Gastroesophageal sphincter (tissue), 4 donors: Measurements from ENCODE around the gene PSD2. TPM values are rescaled to one million over a fixed set of nuclear protein-coding genes. Genes with fewer than 3 reads are reported as not detected.

Experiments used
- ATAC-seq: fragments of 150-250 bp; one replicate; pipeline ENCODE4 v1.9.1; 2016; ENCODE audit warnings: mild to moderate bottlenecking, moderate library complexity
- H3K27ac ChIP-seq, 4 donors: fragments of 200-600 bp; sonication (generic) in 3 of 4; 1 replicate in 3 of 4; 2 replicates in 1 of 4; pipeline ENCODE4 v1.5.1; 2016 to 2019
- H3K27me3 ChIP-seq: fragments of 200-600 bp; sonication (generic); one replicate; pipeline ENCODE4 v1.5.1; 2019
- H3K36me3 ChIP-seq, 2 donors: fragments of 200-600 bp; sonication (generic); one replicate each; pipeline ENCODE4 v1.5.1; 2019; ENCODE audit warnings: control low read depth in 1 of 2
- H3K4me1 ChIP-seq, 3 donors: fragments of 200-600 bp; sonication (generic); 1 replicate in 2 of 3; 2 replicates in 1 of 3; pipeline ENCODE4 v1.5.1; 2016 to 2019; ENCODE audit warnings: control low read depth in 2 of 3
- H3K4me3 ChIP-seq, 2 donors: fragments of 200-600 bp; sonication (generic); one replicate each; pipeline ENCODE4 v1.5.1; 2019; ENCODE audit warnings: mild to moderate bottlenecking in 1 of 2, moderate library complexity in 1 of 2
- H3K9me3 ChIP-seq, 3 donors: fragments of 200-600 bp; sonication (generic); one replicate each; pipeline ENCODE4 v1.5.1; 2017 to 2019; ENCODE audit warnings: control low read depth in 2 of 3
- EP300 ChIP-seq: sonication (generic); formaldehyde crosslinking; IDR thresholded peaks from one replicate; pipeline ENCODE4 v1.6.1; 2017; ENCODE audit warnings: antibody characterized with exemption, mild to moderate bottlenecking
- POLR2A ChIP-seq, 2 donors: fragments of 450-650 bp; IDR thresholded peaks; one replicate each; pipeline ENCODE4 v1.6.1; 2017; ENCODE audit warnings: antibody characterized with exemption in 2 of 2, mild to moderate bottlenecking in 2 of 2, moderate library complexity in 1 of 2
- POLR2AphosphoS5 ChIP-seq: sonication (generic); formaldehyde crosslinking; IDR thresholded peaks from one replicate; pipeline ENCODE4 v1.6.1; 2017; ENCODE audit warnings: antibody characterized with exemption
- WGBS, 2 donors: methylation state at CpG; one replicate each; pipeline ENCODE4 v1.1.5; 2018; ENCODE audit warnings: low coverage in 1 of 2; 5-methylcytosine and 5-hydroxymethylcytosine counted together
- total RNA-seq, 4 donors: library from RNA; depleted of rRNA; stranded (reverse); fragments of >200 nt; gene quantifications; one replicate each; pipeline ENCODE4 v1.1.0, GENCODE V29; 2016
- TF ChIP-seq, protein P1 (sequence below), 4 experiments: fragments of 200-600 bp in 2 of 4; fragments of 450-650 bp in 2 of 4; sonication (generic) in 1 of 4; IDR thresholded peaks; one replicate each; pipeline ENCODE4 v1.5.1; 2017 to 2019; ENCODE audit warnings: antibody characterized with exemption in 4 of 4, mild to moderate bottlenecking in 2 of 4, moderate library complexity in 2 of 4

Gene PSD2
- total RNA-seq, 4 donors from 2014 or later, result 0.13 to 0.16 TPM; not detected in 2

DNA sequence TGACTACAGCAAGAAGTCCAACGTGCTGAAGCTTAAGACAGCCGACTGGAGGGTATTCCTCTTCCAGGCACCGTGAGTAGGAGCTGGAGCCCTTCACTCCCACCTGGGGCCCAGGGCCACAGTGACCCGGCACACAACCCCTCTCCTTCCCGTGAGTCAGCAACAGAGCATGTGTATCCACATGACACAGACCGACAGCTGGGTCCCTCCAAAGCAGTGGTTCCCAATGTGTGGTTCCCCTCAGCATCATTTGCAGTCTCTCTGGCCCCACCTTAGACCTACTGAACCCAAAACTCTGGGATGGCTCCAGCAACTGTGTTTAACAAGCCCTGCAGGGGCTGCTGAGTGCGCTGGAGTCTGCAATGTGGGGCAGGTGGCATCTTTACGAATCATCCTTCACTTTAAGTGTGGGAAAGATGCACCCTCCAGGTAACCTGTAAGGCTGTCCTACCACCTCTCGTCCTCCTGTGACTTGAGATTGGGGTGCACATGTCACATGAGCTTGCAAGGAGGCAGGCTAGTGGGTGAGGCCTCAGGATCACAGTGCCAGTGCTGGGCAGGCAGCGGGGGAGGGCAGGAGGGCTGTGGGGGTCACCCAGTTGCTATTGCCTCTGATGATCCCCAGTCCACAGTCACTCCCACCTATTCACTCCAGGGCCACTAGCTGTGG is 42.2 kb downstream of the PSD2 start:
- WGBS, 2 donors, result 86 to 100% methylated on average over 1 to 4 of the region's 10 CpGs

DNA sequence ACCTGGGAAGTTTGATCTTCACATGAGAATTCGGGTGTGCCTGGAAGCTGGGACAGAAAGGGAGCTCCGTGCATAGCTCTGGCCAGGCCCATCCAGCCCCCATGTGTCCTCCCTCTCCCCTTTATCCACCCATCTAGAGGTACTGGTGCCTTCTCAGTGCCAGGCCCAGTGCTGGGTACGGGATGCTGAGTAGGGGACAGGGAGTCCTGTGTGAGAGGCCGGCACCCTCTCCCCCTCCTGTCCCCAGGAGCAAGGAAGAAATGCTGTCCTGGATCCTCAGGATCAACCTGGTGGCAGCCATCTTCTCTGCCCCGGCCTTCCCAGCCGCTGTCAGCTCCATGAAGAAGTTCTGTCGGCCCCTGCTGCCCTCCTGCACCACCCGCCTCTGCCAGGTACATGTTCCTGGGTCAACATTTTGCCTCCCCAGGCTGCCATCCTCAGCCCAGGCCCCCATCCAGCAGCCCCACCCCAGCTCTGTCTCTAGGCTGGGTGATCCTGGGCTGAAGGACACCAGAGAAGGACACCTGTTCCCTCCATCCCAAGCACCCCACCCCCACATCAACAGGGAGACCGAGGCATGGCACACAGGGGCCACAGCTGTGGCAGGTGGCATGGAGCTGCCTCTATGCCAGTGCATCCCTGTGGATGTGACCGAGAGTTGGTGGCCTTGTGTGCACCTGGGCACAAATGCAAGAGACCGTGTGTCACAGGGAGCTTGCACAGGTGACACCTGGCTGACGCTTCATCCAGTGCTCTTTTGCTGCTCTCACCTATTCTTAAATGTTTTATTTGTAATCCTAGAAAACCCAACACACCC is 43.0 kb downstream of the PSD2 start:
- WGBS, 2 donors, result 82 to 87% methylated on average over 4 to 6 of the region's 12 CpGs
- ATAC-seq, result no peak
- peaks cover 25% of the 10 kb centered on the region for H3K27me3 ChIP-seq
- no peaks in the 10 kb centered on the region for H3K9me3 ChIP-seq
- H3K27ac ChIP-seq, result no peak overlapping the region
- no peaks in the 10 kb centered on the region for H3K4me1 ChIP-seq
- TF ChIP-seq EP300 (no peak), POLR2AphosphoS5 (no peak), POLR2A (IDR thresholded peaks at IDR 0.05) (no peak)
- TF ChIP-seq, protein P1, sequence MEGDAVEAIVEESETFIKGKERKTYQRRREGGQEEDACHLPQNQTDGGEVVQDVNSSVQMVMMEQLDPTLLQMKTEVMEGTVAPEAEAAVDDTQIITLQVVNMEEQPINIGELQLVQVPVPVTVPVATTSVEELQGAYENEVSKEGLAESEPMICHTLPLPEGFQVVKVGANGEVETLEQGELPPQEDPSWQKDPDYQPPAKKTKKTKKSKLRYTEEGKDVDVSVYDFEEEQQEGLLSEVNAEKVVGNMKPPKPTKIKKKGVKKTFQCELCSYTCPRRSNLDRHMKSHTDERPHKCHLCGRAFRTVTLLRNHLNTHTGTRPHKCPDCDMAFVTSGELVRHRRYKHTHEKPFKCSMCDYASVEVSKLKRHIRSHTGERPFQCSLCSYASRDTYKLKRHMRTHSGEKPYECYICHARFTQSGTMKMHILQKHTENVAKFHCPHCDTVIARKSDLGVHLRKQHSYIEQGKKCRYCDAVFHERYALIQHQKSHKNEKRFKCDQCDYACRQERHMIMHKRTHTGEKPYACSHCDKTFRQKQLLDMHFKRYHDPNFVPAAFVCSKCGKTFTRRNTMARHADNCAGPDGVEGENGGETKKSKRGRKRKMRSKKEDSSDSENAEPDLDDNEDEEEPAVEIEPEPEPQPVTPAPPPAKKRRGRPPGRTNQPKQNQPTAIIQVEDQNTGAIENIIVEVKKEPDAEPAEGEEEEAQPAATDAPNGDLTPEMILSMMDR (IDR thresholded peaks at IDR 0.05), result no peak
- H3K36me3 ChIP-seq, result no peaks in the 10 kb centered on the region
- no peak overlapping the region for H3K4me3 ChIP-seq

More for the DNA sequence above, 42.2 kb downstream of the PSD2 start:
- H3K4me1 ChIP-seq, result no peaks in the 10 kb centered on the region
- TF ChIP-seq, protein P1 (IDR thresholded peaks at IDR 0.05), result no peak
- TF ChIP-seq POLR2A (IDR thresholded peaks at IDR 0.05), result no peak
- TF ChIP-seq EP300, result no peak
- TF ChIP-seq POLR2AphosphoS5, result no peak
- no peak overlapping the region for H3K27ac ChIP-seq
- H3K4me3 ChIP-seq, result no peak overlapping the region
- H3K9me3 ChIP-seq, result no peaks in the 10 kb centered on the region
- no peaks in the 10 kb centered on the region for H3K36me3 ChIP-seq
- peaks cover 25% of the 10 kb centered on the region for H3K27me3 ChIP-seq
- no peak for ATAC-seq

DNA sequence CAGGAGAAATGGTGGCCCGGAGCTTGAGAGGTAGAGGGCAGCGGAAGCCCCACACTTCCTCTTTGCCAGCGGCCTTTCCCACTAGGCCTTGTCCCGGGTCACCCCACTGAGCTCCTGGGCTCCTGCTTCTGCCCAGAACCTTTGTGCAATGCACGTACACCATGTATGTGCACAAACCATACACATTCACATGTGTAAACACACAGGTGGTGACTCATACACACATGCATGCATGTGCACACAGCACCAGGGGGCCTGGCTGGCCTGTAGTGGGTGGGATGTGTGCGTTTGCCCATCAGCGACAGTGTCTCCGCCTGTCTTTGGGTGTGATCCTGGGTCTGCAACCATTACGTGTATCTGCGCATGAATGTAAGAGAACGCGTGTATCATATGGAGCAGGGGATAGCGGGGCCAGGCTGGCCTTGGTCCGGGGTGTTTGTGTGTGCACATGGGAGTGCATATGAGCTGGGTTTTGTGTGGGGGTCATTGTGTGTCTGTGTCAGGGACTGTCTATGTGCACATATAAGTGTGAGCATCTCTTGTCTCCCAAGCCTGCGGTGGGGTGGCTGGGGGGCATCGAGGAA is 43.7 kb downstream of the PSD2 start:
- Histone ChIP-seq H3K4me3 (no peak overlapping the region), H3K9me3 (no peaks in the 10 kb centered on the region), H3K36me3 (no peaks in the 10 kb centered on the region), H3K27ac (no peak overlapping the region), H3K27me3 (peaks cover 25% of the 10 kb centered on the region), H3K4me1 (no peaks in the 10 kb centered on the region)
- TF ChIP-seq POLR2AphosphoS5, result no peak
- TF ChIP-seq POLR2A (IDR thresholded peaks at IDR 0.05), result no peak
- TF ChIP-seq, protein P1 (IDR thresholded peaks at IDR 0.05), result no peak
- no peak for TF ChIP-seq EP300
- 90 to 93% methylated on average over 5 to 16 of the region's 16 CpGs for WGBS, 2 donors
- no peak for ATAC-seq

DNA sequence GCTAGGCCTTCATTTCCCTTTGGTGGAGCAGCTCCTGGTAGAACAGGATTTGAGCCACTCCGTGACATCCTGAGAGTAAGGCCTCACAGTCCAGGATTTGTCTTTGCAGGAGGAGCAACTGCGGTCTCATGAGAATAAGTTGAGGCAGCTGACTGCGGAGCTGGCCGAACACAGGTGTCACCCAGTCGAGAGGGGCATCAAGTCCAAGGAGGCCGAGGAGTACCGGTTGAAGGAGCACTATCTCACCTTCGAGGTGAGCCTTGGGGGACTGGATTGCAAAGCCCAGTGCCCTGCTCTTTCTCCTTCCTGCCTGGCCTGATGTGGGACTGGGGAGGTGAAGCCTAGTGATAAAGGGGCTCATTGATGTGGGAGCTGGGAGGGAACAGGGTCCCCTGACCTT is 44.3 kb downstream of the PSD2 start:
- Histone ChIP-seq H3K9me3 (no peaks in the 10 kb centered on the region), H3K27ac (no peak overlapping the region), H3K4me3 (no peak overlapping the region), H3K27me3 (peaks cover 24% of the 10 kb centered on the region), H3K36me3 (no peaks in the 10 kb centered on the region), H3K4me1 (no peaks in the 10 kb centered on the region)
- no peak for ATAC-seq
- no peak for TF ChIP-seq POLR2A (IDR thresholded peaks at IDR 0.05)
- TF ChIP-seq POLR2AphosphoS5, result no peak
- TF ChIP-seq, protein P1 (IDR thresholded peaks at IDR 0.05), result no peak
- TF ChIP-seq EP300, result no peak
- no CpG with 5 or more reads among the region's 8 CpGs for WGBS, 2 donors
